Ectodermal cell (in vitro differentiated cells): ENCODE data around the gene SLC26A11.

Experiments used
- H3K27ac ChIP-seq: 2 replicates; pipeline ENCODE4 v1.7.0; 2013; ENCODE audit warnings: mild to moderate bottlenecking, low read depth, low read length; ENCODE audit not compliant: insufficient read depth, poor library complexity, severe bottlenecking
- H3K27me3 ChIP-seq: 2 replicates; pipeline ENCODE4 v1.7.0; 2013; ENCODE audit warnings: mild to moderate bottlenecking, low read length; ENCODE audit not compliant: insufficient read depth, control insufficient read depth, poor library complexity, severe bottlenecking
- H3K36me3 ChIP-seq: one replicate; pipeline ENCODE4 v1.7.0; 2013; ENCODE audit warnings: low read length; ENCODE audit not compliant: control insufficient read depth, insufficient read depth
- H3K4me1 ChIP-seq: one replicate; pipeline ENCODE4 v1.7.0; 2013; ENCODE audit warnings: low read length; ENCODE audit not compliant: control insufficient read depth, insufficient read depth
- H3K4me3 ChIP-seq: 2 replicates; pipeline ENCODE4 v1.7.0; 2013; ENCODE audit warnings: low read depth, low read length, control low read depth; ENCODE audit not compliant: insufficient read depth
- H3K9me3 ChIP-seq: 2 replicates; pipeline ENCODE4 v1.7.0; 2013; ENCODE audit warnings: mild to moderate bottlenecking, low read length, moderate library complexity; ENCODE audit not compliant: control insufficient read depth
- WGBS, 2 experiments: methylation state at CpG; one replicate each; pipeline ENCODE4 v1.1.7; 2013; ENCODE audit warnings: missing lambda C conversion rate in 2 of 2; 5-methylcytosine and 5-hydroxymethylcytosine counted together

The SLC26A11 gene

DNA sequence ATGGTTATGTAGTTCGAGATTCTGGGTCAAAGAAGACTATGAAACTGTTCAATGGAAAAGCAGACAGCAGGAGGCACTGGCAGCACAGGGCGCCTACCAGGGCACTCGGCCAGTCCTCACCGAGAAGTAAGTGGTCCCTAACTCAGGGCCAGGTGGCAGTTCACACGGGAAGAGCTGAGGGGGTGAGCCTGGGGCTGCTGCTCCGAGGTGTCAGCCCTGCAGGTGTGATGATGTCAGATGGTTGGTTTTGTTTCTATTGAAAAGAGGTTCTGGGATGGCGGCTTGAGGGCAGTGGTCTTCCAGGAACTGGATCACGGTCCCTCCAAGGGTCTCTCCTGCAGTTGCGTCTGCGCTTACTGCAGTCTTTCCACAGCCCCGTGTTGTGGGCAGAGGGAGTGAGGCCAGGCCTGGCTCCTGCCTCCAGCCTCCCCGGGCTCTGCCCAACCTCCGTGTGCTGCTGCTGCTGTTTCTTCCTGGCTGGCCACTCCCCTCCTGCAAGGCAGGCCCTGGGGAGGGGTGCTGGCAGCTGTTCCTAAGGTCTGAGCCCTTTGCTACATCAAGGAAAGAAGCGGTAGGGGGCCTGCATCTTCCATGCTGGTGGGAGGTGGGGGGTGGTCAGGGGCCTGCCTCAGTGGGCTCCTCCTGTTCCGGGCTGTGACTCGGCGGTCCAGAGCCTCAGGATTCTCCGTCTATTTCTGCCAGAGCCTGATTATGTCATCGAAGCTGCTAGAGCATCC, 63.1 kb downstream of the SLC26A11 start:
- Histone ChIP-seq H3K9me3 (no peaks in the 10 kb centered on the region), H3K36me3 (no peaks in the 10 kb centered on the region), H3K27ac (no peak overlapping the region), H3K27me3 (no peaks in the 10 kb centered on the region), H3K4me3 (no peak overlapping the region), H3K4me1 (no peaks in the 10 kb centered on the region)
- 76 to 78% methylated on average over 19 of the region's 19 CpGs for WGBS, 2 experiments

DNA sequence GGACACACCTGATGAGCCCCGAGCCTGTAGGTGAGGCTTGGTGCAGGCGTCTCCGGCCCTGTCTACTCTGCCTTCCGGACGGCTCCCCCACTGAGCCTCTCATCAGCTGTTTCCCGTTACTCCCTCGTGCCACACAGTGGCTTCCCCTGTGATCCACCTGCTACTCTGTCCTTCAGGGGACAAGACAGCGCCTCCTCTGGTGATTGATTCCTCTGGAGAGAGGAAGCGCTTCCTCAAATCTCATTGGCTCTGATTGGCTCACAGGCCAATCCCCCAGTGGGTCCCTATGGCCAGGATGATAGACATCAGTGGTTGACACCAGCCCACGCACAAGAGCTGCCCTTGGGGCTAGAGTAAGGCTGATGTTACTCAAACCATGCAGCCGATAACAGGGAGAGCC, 64.4 kb downstream of the SLC26A11 start:
- Histone ChIP-seq H3K9me3 (no peaks in the 10 kb centered on the region), H3K36me3 (no peaks in the 10 kb centered on the region), H3K27me3 (no peaks in the 10 kb centered on the region), H3K4me3 (no peak overlapping the region), H3K27ac (no peak overlapping the region), H3K4me1 (no peaks in the 10 kb centered on the region)
- WGBS, 2 experiments = 74 to 75% methylated on average over 11 of the region's 11 CpGs

DNA sequence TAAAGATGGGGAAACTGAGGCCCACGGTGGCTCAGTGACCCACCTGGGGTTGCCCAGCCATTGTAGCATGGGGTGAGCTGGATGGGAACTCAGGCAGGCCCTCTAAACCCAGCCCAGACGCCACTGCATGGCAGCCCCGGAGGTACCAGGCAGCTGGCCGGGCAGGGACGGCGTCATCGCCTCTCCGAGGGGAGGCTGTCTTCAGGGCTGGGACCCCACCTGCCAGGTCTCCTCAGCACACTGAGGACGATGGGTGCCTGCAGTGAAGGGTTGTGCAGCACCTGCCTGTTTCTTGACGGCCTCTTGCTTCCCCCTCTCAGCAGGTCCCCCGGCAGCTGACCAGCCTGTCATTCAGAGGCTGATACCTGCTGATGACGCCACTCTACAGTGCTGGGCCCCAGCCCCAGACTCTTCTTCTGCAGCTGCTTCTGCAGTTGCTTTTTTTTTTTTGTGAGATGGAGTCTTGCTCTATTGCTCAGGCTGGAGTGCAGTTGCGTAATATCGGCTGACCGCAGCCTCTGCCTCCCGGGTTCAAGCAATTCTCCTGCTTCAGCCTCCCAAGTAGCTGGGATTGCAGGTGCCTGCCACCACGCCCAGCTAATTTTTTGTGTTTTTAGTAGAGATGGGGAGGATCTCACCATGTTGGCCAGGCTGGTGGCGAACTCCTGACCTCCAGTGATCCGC, 65.2 kb downstream of the SLC26A11 start:
- H3K9me3 ChIP-seq = no peaks in the 10 kb centered on the region
- no peak overlapping the region for H3K4me3 ChIP-seq
- no peaks in the 10 kb centered on the region for H3K27me3 ChIP-seq
- H3K4me1 ChIP-seq = no peaks in the 10 kb centered on the region
- 93% methylated on average over 19 of the region's 19 CpGs for WGBS, 2 experiments
- no peak overlapping the region for H3K27ac ChIP-seq
- H3K36me3 ChIP-seq = no peaks in the 10 kb centered on the region

DNA sequence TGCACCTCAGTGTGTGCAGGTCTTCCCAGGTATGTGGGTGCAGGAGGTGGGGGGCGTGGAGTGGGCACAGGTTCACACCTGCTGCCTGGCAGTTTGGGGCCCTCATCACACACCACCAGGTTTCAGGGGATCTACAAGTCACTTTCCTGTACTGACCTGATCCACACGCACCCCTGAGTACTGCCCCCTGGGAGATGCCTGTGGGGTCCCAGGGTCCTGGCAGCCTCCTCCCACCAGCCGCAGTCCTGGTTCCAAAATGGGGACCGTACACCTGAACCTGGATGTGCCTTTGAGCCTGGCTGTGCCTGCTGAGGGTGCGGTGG, 66.4 kb downstream of the SLC26A11 start:
- Histone ChIP-seq H3K4me1 (no peaks in the 10 kb centered on the region), H3K27ac (no peak overlapping the region), H3K36me3 (no peaks in the 10 kb centered on the region), H3K9me3 (no peaks in the 10 kb centered on the region), H3K27me3 (no peaks in the 10 kb centered on the region), H3K4me3 (no peak overlapping the region)
- WGBS, 2 experiments = 93 to 95% methylated on average over 5 of the region's 5 CpGs

DNA sequence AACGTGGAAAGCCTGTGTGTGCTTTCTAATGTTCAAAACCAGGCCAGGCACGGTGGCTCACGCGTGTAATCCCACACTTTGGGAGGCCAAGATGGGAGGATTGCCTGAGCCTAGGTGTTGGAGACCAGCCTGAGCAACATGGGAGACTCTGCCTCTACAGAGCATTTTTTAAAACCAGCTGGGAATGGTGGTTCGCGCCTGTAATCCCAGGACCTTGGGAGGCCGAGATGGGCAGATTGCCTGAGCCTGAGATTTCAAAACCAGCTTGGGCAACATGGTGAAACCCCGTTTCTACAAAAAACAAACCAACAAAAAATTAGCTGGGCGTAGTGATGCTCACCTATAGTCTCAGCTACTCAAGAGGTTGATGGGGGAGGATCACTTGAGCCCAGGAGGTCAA, 66.8 kb downstream of the SLC26A11 start:
- Histone ChIP-seq H3K27me3 (no peaks in the 10 kb centered on the region), H3K4me1 (no peaks in the 10 kb centered on the region), H3K4me3 (no peak overlapping the region), H3K36me3 (no peaks in the 10 kb centered on the region), H3K9me3 (no peaks in the 10 kb centered on the region), H3K27ac (no peak overlapping the region)
- WGBS, 2 experiments = 91 to 96% methylated on average over 9 of the region's 9 CpGs

DNA sequence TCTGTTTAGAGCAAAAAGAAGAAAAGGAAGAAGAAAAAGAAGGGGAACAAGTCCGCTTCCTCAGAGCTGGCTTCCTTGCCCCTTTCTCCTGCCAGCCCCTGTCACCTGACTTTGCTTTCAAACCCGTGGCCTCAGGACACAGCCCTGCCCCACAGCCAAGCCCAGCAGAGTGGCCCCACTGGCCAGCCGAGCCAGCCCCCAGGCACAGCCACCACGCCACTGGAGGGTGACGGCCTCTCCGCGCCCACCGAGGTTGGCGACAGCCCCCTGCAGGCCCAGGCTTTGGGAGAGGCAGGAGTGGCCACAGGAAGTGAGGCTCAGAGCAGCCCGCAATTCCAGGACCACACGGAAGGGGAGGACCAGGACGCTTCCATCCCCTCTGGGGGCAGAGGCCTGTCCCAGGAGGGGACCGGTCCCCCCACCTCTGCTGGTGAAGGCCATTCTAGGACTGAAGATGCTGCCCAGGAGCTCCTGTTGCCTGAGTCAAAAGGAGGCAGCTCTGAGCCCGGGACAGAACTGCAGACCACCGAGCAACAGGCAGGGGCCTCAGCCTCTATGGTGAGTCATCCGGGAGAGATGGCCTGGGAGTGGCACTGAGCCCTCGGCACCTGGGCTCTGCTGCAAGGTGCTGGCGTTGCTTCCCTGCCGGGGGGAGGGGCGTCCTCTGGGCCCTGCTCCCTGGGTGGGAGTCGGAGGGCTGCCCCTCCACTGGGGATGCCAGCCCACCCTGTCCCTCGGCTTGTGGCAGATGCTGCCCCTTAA, 67.8 kb downstream of the SLC26A11 start:
- no peak overlapping the region for H3K27ac ChIP-seq
- no peak overlapping the region for H3K4me3 ChIP-seq
- no peaks in the 10 kb centered on the region for H3K9me3 ChIP-seq
- 86 to 90% methylated on average over 22 of the region's 22 CpGs for WGBS, 2 experiments
- no peaks in the 10 kb centered on the region for H3K36me3 ChIP-seq
- no peaks in the 10 kb centered on the region for H3K4me1 ChIP-seq
- no peaks in the 10 kb centered on the region for H3K27me3 ChIP-seq

DNA sequence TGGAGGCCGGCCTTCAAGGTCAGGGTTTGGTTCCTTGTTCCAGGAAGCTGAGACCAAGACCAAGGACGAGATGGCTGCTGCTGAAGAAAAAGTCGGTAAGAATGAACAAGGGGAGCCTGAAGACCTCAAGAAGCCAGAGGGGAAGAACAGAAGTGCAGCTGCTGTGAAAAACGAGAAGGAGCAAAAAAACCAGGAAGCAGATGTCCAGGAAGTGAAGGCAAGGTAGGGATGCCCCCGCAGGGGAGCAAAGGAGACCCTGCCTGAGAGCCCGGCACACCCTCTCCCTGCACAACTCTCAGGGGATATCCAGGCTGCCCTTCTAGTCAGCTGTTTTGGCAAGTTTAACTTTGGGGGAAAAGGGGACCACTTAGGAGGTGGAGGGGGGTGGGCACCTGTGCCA, 69.4 kb downstream of the SLC26A11 start:
- H3K27me3 ChIP-seq = no peaks in the 10 kb centered on the region
- no peaks in the 10 kb centered on the region for H3K4me1 ChIP-seq
- no peaks in the 10 kb centered on the region for H3K36me3 ChIP-seq
- H3K9me3 ChIP-seq = no peaks in the 10 kb centered on the region
- no peak overlapping the region for H3K27ac ChIP-seq
- 92 to 94% methylated on average over 6 of the region's 6 CpGs for WGBS, 2 experiments
- H3K4me3 ChIP-seq = no peak overlapping the region

DNA sequence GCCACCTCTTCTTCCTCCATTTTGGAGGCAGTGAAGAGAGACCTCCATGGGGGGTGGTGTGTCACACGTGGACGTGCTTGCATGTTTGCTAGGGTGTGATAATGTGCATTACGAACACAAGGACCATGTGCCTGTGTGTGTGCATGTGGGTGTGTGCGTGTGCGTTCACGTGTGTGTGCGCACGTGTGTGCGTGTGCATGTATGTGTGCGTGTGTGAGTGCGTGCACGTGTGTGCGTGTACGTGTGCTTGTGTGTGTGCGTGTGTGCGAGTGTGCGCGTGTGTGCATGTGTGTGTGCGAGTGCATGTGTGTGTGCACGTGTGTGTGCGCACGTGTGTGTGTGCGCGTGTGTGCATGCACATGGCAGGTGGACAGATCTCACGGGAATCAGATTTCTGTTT, 69.9 kb downstream of the SLC26A11 start:
- Histone ChIP-seq H3K9me3 (no peaks in the 10 kb centered on the region), H3K27me3 (no peaks in the 10 kb centered on the region), H3K36me3 (no peaks in the 10 kb centered on the region), H3K4me3 (no peak overlapping the region), H3K4me1 (no peaks in the 10 kb centered on the region), H3K27ac (no peak overlapping the region)
- 89 to 91% methylated on average over 25 of the region's 25 CpGs for WGBS, 2 experiments

DNA sequence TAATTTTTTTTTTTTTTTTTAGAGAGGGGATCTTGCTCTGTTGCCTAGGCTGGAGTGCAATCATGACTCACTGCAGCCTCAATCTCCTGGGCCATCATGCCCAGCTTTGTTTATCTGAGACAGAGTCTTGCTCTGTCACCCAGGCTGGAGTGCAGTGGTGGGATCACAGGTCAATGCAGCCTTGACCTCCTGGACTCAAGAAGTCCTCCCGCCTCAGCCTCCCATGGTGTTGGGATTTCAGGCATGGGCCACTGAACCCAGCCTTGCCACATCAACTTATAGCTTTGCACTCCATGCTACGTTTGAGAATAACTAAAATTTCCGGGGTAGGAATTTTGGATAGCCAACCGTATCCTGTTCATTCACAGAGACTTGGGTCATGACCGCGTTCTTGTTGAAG, 71.0 kb downstream of the SLC26A11 start:
- H3K4me1 ChIP-seq = no peaks in the 10 kb centered on the region
- 97 to 99% methylated on average over 6 of the region's 6 CpGs for WGBS, 2 experiments
- no peak overlapping the region for H3K27ac ChIP-seq
- H3K36me3 ChIP-seq = no peaks in the 10 kb centered on the region
- H3K4me3 ChIP-seq = no peak overlapping the region
- H3K9me3 ChIP-seq = no peaks in the 10 kb centered on the region
- no peaks in the 10 kb centered on the region for H3K27me3 ChIP-seq

DNA sequence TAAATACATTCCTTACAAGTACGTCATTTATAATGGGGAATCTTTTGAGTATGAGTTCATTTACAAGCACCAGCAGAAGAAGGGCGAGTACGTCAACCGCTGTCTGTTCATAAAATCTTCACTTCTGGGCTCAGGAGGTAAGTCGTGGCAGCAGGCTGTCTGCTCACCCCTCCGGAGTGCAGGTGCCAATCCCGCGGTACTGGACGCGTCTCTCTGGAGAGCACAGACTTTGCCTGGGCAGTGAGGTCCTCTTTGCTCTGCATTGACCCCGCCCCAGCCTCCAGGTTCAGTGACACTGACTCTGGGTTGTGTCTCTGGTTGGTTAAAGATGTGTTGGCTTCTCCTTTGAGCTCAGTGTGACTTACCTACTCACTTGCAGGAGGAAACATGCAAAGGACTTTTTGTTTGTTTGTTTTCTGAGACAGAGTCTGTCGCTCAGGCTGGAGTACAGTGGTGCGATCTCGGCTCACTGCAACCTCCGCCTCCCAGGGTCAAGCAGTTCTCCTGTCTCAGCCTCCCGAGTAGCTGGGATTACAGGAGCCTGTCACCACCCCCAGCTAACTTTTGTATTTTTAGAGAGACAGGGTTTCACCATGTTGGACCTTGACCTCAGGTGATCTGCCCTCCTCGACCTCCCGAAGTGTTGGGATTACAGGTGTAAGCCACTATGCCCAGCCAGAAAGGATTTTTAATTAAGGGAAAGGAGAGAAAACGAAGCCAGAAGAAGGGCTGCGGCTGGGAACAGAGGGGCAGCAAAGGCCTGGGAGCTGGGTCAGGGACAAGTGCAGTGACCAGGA, 71.7 kb downstream of the SLC26A11 start:
- Histone ChIP-seq H3K4me1 (no peaks in the 10 kb centered on the region), H3K9me3 (no peaks in the 10 kb centered on the region), H3K36me3 (no peaks in the 10 kb centered on the region), H3K27me3 (no peaks in the 10 kb centered on the region), H3K27ac (peak overlapping the region; percentile 16), H3K4me3 (no peak overlapping the region)
- 93 to 95% methylated on average over 20 of the region's 20 CpGs for WGBS, 2 experiments
